Measurements from ENCODE around the gene NPNT. TPM values are rescaled to one million over a fixed set of nuclear protein-coding genes. Genes with fewer than 3 reads are reported as not detected.
A peak's percentile ranks its signal among the peaks of the same experiment; 100 is the strongest.

Gene NPNT
- total RNA-seq, 1 donor from 2014 or later, result 3.1 TPM

GRCh38 chr4:105895583-105896460 is 551 bp downstream of the NPNT start:
- Histone ChIP-seq H3K4me3 (ENCODE audit: insufficient read depth, low read depth, low read length) (peak overlapping the region; percentile 31), H3K27ac (ENCODE audit: low read depth, low read length) (no peak overlapping the region), H3K27me3 (ENCODE audit: insufficient read depth, low read length) (peaks cover 80% of the 10 kb centered on the region), H4K20me1 (ENCODE audit: insufficient read depth, low read length) (no peaks in the 10 kb centered on the region), H3K9ac (ENCODE audit: low read length) (no peak overlapping the region), H3K79me2 (ENCODE audit: insufficient read depth, low read length) (no peaks in the 10 kb centered on the region), H2AFZ (ENCODE audit: low read depth, low read length) (peak overlapping the region; percentile 36), H3K4me2 (ENCODE audit: low read length) (peak overlapping the region; percentile 77), H3K4me1 (ENCODE audit: insufficient read depth, low read length) (peaks cover 11% of the 10 kb centered on the region), H3K36me3 (ENCODE audit: insufficient read depth, low read length) (no peaks in the 10 kb centered on the region), H3K9me3 (ENCODE audit: insufficient read depth, low read depth, low read length) (no peaks in the 10 kb centered on the region)
- peak overlapping the region; percentile 79 for H3K4me3 Mint-ChIP-seq (ENCODE audit: unreplicated experiment)
- peak; percentile 92 for TF ChIP-seq EZH2 (IDR thresholded peaks at IDR 0.05; ENCODE audit: insufficient read depth, low read length)
- no peak for TF ChIP-seq CTCF (IDR thresholded peaks at IDR 0.05; ENCODE audit: insufficient read depth, low read depth, low read length)
- H3K36me3 Mint-ChIP-seq (ENCODE audit: low read depth, unreplicated experiment), result no peaks in the 10 kb centered on the region
- DNase-seq (ENCODE audit: low read depth) (peak; percentile 2), FAIRE-seq (no peak)
- H3K4me1 Mint-ChIP-seq (ENCODE audit: low read depth, unreplicated experiment), result no peaks in the 10 kb centered on the region
- H3K27ac Mint-ChIP-seq (ENCODE audit: unreplicated experiment), result no peak overlapping the region
- H3K27me3 Mint-ChIP-seq (ENCODE audit: low read depth, unreplicated experiment), result peaks cover 82% of the 10 kb centered on the region
- no peaks in the 10 kb centered on the region for H3K9me3 Mint-ChIP-seq (ENCODE audit: unreplicated experiment)

GRCh38 chr4:105896461-105896942 is 1.2 kb downstream of the NPNT start:
- no peaks in the 10 kb centered on the region for H3K79me2 ChIP-seq (ENCODE audit: insufficient read depth, low read length)
- no peaks in the 10 kb centered on the region for H3K9me3 ChIP-seq (ENCODE audit: insufficient read depth, low read depth, low read length)
- no peak overlapping the region for H3K27ac Mint-ChIP-seq (ENCODE audit: unreplicated experiment)
- peaks cover 11% of the 10 kb centered on the region for H3K4me1 ChIP-seq (ENCODE audit: insufficient read depth, low read length)
- no peaks in the 10 kb centered on the region for H3K4me1 Mint-ChIP-seq (ENCODE audit: low read depth, unreplicated experiment)
- H3K27ac ChIP-seq (ENCODE audit: low read depth, low read length), result no peak overlapping the region
- peak overlapping the region; percentile 77 for H3K4me2 ChIP-seq (ENCODE audit: low read length)
- H4K20me1 ChIP-seq (ENCODE audit: insufficient read depth, low read length), result no peaks in the 10 kb centered on the region
- no peaks in the 10 kb centered on the region for H3K9me3 Mint-ChIP-seq (ENCODE audit: unreplicated experiment)
- H2AFZ ChIP-seq (ENCODE audit: low read depth, low read length), result peak overlapping the region; percentile 36
- H3K27me3 Mint-ChIP-seq (ENCODE audit: low read depth, unreplicated experiment), result peaks cover 77% of the 10 kb centered on the region
- no peak for DNase-seq (ENCODE audit: low read depth)
- H3K27me3 ChIP-seq (ENCODE audit: insufficient read depth, low read length), result peaks cover 75% of the 10 kb centered on the region
- no peak overlapping the region for H3K9ac ChIP-seq (ENCODE audit: low read length)
- FAIRE-seq, result no peak
- no peaks in the 10 kb centered on the region for H3K36me3 ChIP-seq (ENCODE audit: insufficient read depth, low read length)
- H3K4me3 Mint-ChIP-seq (ENCODE audit: unreplicated experiment), result peak overlapping the region; percentile 74
- TF ChIP-seq EZH2 (IDR thresholded peaks at IDR 0.05; ENCODE audit: insufficient read depth, low read length) (peak; percentile 67), CTCF (IDR thresholded peaks at IDR 0.05; ENCODE audit: insufficient read depth, low read depth, low read length) (no peak)
- peak overlapping the region; percentile 31 for H3K4me3 ChIP-seq (ENCODE audit: insufficient read depth, low read depth, low read length)
- H3K36me3 Mint-ChIP-seq (ENCODE audit: low read depth, unreplicated experiment), result no peaks in the 10 kb centered on the region
